Activated CD4-positive, alpha-beta T cell treated with anti-CD3 and anti-CD28 coated beads for 24 hours (primary cell): ENCODE data around the gene CDC42BPB.

Experiments
- DNase-seq, 2 donors: peaks; one replicate each; pipeline ENCODE4 v3.0.0-alpha.2; 2020; ENCODE audit warnings: low read depth in 2 of 2

The CDC42BPB gene

GRCh38 chr14:103073876-103074728, 16.8 kb upstream of the CDC42BPB start:
- DNase-seq: no peak

- DNase-seq: no peak
Measured at GRCh38 chr14:103073367-103073875, 16.1 kb upstream of the CDC42BPB start.

GRCh38 chr14:103072595-103073366, 15.4 kb upstream of the CDC42BPB start:
- DNase-seq: no peak

GRCh38 chr14:103071544-103072251, 14.3 kb upstream of the CDC42BPB start:
- DNase-seq: no peak

GRCh38 chr14:103070971-103071542, 13.7 kb upstream of the CDC42BPB start:
- no peak for DNase-seq

GRCh38 chr14:103070263-103070885, 13.0 kb upstream of the CDC42BPB start:
- DNase-seq: no peak

- DNase-seq: no peak
Measured at GRCh38 chr14:103068351-103069073, 11.2 kb upstream of the CDC42BPB start.

GRCh38 chr14:103067231-103067954, 10.0 kb upstream of the CDC42BPB start:
- DNase-seq: no peak

GRCh38 chr14:103066399-103066798, 9.1 kb upstream of the CDC42BPB start:
- no peak for DNase-seq

GRCh38 chr14:103065861-103066260, 8.5 kb upstream of the CDC42BPB start:
- DNase-seq: no peak

- DNase-seq: no peak
Measured at GRCh38 chr14:103064978-103065377, 7.6 kb upstream of the CDC42BPB start.

- no peak for DNase-seq
Measured at GRCh38 chr14:103064436-103064835, 7.1 kb upstream of the CDC42BPB start.

GRCh38 chr14:103061482-103061976, 4.2 kb upstream of the CDC42BPB start:
- no peak for DNase-seq

GRCh38 chr14:103059556-103059955, 2.2 kb upstream of the CDC42BPB start:
- DNase-seq: no peak

GRCh38 chr14:103058164-103059055, 1.1 kb upstream of the CDC42BPB start:
- DNase-seq: no peak

GRCh38 chr14:103057028-103057371, 349 bp downstream of the CDC42BPB start:
- DNase-seq: no peak

- DNase-seq: no peak
Measured at GRCh38 chr14:103056322-103057027, 874 bp downstream of the CDC42BPB start.

GRCh38 chr14:103055695-103056094, 1.7 kb downstream of the CDC42BPB start:
- DNase-seq: no peak
